Left ventricle myocardium superior (tissue), 1 donor: ENCODE data around the gene IKZF2. TPM values are rescaled to one million over a fixed set of nuclear protein-coding genes. Genes with fewer than 3 reads are reported as not detected.

Source experiments
- ATAC-seq: fragments of 200-7000 bp; cut with Tn5 transposase; one replicate; pipeline ENCODE4 v1.9.1; 2020; ENCODE audit warnings: mild to moderate bottlenecking, moderate library complexity
- DNase-seq: peaks from one replicate; pipeline ENCODE4 v3.0.0-alpha.2; 2020
- intact Hi-C: fragments of 100-400 bp; cut with micrococcal nuclease; formaldehyde crosslinking; loops from one replicate; pipeline ENCODE4 v1.11.0; 2022
- total RNA-seq: library from RNA; stranded (reverse); fragmentation: NEBNext Ultra II Directional; extraction: Animal tissue kit (Norgen Biotek cat#: 25700); gene quantifications from one replicate; pipeline ENCODE4 v1.2.1, GENCODE V29; 2021
- donor health status: DM: no; HTN: yes; CAD: no; lungs with severe emphysema.

Gene IKZF2
- total RNA-seq, 1 donor from 2014 or later: 6.1 TPM

DNA sequence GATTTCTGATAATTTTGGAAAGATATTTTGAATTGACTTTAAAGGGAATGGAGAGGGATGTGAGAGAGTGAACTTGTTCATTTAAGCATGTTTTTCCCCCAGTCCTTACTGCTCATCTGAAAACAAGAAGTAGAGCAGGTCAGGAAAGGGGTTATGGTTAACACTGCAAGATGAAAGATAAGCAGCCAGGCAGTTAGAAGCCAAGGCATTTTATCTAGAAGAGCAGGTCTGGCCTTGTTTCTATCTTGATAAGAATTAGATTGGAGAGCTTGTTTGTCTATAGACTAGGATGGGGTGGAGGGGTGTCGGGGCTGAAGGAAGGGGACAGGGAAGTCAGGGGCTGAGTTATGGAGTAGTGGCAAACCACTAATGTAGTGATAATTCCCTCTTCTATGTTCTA is 171.6 kb downstream of the IKZF2 start:
- no peak for ATAC-seq
- intact Hi-C loops: no loop called here

GRCh38 chr2:212979046-212979612 is 172.3 kb downstream of the IKZF2 start:
- DNase-seq: no peak
- ATAC-seq: no peak
- intact Hi-C loops: no loop called here

More for the DNA sequence above, 171.6 kb downstream of the IKZF2 start:
- no peak for DNase-seq

DNA sequence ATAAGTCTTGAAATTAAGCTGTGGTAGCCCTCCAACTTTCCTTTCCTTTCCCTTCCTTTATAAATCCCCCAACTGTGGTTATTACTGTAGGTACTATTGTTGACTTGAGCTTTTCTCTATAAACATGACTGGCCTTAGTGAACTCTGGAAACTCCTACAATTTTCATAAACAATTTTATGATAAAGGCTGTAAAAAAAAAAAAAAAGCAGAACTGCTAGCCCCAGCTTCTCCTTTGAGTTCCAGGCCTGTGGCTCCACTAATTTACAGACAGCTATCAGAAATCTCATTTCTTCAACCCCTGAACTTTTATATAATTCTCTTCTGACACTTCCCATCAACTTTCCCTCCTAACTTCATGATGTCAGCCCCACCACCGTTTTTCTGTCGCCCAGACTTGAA is 174.3 kb downstream of the IKZF2 start:
- DNase-seq (no peak), ATAC-seq (no peak)
- intact Hi-C loops: no loop called here

GRCh38 chr2:212975333-212975732 is 176.1 kb downstream of the IKZF2 start:
- ATAC-seq (peak; percentile 89), DNase-seq (no peak)
- intact Hi-C loops: no loop called here

DNA sequence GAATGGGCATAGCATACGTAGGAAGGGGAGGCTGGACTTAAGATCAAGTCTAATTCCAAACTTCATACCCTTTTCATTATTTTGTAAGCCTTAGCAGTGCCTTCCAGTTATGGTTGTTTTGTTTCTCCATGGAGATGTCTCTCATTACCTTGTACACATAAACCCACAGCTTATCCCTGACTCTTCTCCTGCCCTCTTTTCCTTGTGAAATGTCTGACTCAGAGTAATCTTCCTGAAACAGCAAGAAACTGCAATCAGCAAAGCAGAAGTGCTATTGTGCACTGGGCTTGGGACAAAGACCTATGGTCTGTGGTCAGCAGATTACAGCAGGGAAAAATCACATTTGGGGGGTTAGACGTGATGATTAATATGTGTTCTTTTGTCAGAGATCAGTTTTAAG is 176.7 kb downstream of the IKZF2 start:
- peak; percentile 30 for ATAC-seq
- intact Hi-C loops: no loop called here
- no peak for DNase-seq

DNA sequence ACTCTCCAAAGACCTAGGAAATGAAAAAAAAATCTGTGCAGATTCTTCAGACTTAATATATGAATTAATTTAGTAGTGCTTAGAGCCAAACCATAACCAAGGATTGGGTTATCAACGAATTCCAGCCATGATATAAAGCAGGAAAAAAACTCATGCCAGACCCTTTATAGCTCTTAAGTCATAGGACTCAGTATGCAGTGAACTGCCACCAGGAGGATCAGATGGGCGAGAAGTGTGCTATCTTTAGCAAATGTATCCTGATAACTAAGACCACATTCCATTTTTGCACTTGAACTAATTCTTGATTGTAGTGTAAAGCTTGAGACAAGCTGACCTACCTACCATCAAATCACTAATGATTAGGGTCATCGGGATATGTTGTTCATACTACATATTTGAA is 178.1 kb downstream of the IKZF2 start:
- intact Hi-C loops: no loop called here
- ATAC-seq (peak; percentile 67), DNase-seq (no peak)

DNA sequence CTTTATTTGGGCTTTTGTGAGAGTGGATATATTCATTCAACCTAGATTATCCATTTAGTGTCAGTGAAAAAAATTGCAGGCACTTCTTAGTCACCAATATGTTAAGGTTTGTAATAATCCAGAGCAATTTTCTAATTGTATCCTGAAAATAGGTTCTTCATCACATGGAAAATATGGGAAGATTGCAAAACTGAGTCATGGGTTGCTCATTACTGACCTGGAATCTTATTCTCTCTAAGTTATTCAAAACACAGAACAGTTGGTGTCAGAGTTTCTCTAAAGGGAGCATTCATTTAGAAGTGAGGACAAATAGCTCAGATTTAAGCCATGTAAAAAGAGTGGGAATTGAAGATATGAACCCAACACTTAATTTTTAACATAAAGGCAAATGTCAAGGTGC is 181.3 kb downstream of the IKZF2 start:
- ATAC-seq: no peak
- DNase-seq: no peak
- intact Hi-C loops: no loop called here

DNA sequence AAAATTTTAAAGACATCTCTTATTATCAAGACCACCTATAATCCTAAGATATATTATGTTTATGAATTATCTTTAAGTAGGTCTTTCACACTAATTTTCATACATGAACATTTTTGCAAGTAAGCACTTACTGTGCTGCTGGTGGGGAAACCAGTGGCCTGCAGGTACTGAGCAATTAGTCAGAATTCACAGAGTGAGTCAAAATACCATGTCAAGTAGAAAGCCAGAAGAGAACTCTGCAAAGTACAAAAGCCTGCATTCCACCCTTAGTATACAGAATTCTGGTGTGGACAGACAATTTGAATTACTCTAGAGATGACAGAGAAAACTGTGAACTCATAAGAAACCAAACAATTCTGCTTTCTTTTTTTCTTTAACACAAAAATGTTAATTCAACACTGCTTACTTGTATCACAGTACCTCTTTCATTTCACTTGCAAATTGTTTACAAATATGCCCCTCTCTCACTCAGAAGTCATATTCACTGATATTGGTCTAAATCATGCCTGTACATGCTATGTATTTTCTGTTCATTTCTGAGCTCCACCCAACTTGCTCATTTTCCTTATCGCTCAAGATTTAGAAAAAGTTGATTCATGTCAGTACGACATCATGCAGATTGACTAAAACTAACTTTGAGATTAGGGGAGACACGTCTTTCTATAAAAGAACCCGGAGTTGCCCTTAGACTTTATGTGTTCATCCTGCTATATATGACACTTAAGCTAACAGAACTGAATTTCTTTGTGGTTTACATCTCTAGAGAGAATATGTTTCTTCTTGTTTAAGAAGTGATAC is 182.9 kb downstream of the IKZF2 start:
- ATAC-seq (no peak), DNase-seq (no peak)
- intact Hi-C loops: no loop called here

DNA sequence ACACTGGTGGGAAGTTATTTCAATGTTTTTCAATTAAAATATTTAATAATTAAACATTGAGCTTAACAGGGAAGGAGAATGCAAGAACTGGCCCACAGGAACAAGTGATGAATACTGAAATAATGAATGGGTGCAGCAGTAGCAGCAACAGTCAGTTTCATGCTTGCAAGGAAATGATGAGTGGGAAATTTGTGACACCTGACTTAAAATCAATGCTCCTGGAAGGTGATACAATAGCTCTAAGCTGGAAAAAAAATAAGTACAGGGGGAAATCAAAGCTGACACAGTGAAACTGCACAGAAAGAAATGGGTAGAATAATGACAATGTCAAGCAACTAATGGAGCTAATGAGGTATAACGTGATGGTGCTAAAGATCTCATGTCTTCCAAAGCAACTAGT is 184.5 kb downstream of the IKZF2 start:
- DNase-seq (no peak), ATAC-seq (no peak)
- intact Hi-C loops: no loop called here

GRCh38 chr2:212962691-212963090 is 188.7 kb downstream of the IKZF2 start:
- ATAC-seq (no peak), DNase-seq (no peak)
- intact Hi-C loops: no loop called here

- ATAC-seq: no peak
- no peak for DNase-seq
- intact Hi-C loops: no loop called here
Observed at GRCh38 chr2:212961255-212961654, 190.2 kb downstream of the IKZF2 start.

DNA sequence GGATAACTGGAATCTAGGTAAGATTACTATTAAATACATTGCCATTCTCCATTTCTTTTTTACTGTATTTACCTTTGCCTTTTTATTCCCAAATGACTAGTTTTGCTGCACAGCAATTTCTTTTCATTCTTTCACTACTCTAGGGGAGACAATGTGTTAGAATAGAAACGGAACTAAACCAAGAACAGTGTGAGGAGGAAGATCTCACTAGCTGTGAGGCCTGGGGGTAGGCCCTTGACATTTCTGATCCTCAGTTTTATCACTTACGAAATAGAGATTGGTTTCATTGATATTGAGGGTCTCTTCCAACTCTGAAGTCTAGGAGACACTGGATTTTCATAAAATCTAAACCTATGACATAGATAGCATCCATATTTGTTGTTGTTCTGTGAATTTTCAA is 191.1 kb downstream of the IKZF2 start:
- DNase-seq: no peak
- intact Hi-C loops: no loop called here
- no peak for ATAC-seq

- DNase-seq (no peak), ATAC-seq (no peak)
- intact Hi-C loops: no loop called here
Observed at GRCh38 chr2:212959471-212960117, 191.8 kb downstream of the IKZF2 start.

DNA sequence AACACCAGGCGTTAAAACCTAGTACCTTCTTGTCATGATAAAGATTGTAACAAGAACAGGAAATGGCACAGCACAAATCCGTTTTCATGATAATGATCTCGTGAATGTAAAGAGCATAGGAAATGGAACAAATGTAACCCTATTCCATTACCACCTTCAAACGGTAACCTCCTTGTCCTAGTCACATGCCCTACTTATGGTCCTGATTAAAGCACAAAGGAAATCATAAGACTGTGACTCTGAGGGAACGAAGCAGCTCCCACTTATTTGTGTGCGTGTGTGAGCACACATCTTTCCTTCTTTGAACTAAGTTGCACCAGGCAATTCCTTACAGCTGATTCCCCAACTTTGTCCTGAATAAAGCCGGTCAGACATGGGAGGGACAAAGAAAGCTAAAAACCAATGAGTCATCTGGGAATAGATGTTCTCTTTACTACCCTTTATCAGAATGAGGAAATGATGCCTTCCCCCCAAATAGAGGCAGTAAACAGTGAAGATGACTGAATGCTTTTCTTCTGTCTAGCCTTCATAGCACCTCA is 192.6 kb downstream of the IKZF2 start:
- intact Hi-C loops: no loop called here
- ATAC-seq: no peak
- no peak for DNase-seq

- peak; percentile 24 for ATAC-seq
- intact Hi-C loops: no loop called here
- no peak for DNase-seq
Observed at GRCh38 chr2:212958133-212958532, 193.3 kb downstream of the IKZF2 start.

DNA sequence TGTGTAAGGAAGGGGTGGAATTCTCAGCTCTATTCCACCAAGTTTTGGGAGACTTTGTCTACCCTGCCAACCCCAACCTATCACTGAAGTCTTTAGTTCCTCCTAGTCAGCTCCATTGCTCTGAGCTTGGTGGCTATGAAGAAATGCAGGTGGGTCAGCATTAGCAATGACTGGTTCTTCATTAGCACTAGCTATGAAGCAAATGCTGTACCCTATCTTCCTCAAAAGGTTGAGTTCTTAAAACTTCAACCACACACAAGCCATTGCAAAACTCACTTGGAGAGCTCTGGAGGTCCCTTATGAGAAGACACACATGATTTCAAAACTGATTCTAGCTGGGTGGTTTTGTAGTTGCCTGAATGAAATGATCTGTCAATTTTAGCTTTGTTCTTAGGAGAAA is 193.8 kb downstream of the IKZF2 start:
- intact Hi-C loops: no loop called here
- no peak for ATAC-seq

DNA sequence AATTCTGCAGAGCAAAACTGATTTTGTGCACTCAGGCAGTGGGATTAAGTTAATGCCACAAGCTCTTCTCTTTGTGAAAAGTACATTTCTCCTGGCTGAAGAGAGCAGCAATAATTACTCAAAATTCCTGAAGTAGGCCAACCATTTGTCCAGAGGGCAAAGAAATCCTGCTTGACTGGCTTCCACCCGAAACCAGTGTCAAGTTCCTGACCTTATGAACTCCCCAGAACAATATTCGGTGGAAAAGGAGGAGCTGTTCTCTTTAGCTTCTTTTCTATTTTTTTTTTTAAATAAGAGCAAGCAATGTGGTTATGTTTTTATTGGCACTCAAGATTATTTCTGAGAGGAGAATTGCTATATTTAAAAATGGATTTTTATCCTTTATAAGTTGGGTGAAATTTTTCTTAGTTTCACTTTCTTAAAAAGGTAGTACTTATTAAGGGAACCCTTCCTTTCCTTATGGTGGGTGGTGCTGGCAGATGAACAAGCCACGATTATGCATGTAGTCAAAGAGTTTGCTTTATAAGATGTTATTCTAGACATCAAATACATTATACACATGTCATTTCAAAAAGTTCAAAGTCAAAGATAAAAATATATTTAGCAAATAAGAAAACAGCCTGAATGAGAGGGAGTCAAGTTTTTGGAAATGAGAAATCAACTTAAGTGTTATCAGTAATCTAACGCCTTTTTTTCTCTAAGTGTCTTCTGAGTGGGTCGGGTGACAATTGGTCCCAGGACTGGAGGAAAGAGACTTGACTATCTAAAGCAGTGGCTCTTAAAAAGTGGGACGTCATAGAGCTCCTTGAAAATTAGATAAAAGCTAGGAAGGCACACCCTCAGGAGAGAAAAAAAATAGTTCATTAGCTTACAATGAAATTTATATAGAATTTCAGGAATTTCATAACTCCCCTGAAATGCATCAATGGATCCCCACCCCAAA is 194.5 kb downstream of the IKZF2 start:
- DNase-seq (no peak), ATAC-seq (no peak)
- intact Hi-C loops: no loop called here

More for the DNA sequence above, 193.8 kb downstream of the IKZF2 start:
- no peak for DNase-seq

- DNase-seq: no peak
- intact Hi-C loops: no loop called here
- no peak for ATAC-seq
Observed at GRCh38 chr2:212953170-212953920, 198.1 kb downstream of the IKZF2 start.

- intact Hi-C loops: no loop called here
- ATAC-seq (no peak), DNase-seq (no peak)
Observed at GRCh38 chr2:212949786-212950185, 201.6 kb downstream of the IKZF2 start.
